ENCODE data around the gene MED20.
"Not testable (repeated sequence)": the region's sequence is repeated elsewhere in the genome, so short reads cannot be mapped to it uniquely, and the experiment has no call there.

MED20 gene, protein sequence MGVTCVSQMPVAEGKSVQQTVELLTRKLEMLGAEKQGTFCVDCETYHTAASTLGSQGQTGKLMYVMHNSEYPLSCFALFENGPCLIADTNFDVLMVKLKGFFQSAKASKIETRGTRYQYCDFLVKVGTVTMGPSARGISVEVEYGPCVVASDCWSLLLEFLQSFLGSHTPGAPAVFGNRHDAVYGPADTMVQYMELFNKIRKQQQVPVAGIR

DNA sequence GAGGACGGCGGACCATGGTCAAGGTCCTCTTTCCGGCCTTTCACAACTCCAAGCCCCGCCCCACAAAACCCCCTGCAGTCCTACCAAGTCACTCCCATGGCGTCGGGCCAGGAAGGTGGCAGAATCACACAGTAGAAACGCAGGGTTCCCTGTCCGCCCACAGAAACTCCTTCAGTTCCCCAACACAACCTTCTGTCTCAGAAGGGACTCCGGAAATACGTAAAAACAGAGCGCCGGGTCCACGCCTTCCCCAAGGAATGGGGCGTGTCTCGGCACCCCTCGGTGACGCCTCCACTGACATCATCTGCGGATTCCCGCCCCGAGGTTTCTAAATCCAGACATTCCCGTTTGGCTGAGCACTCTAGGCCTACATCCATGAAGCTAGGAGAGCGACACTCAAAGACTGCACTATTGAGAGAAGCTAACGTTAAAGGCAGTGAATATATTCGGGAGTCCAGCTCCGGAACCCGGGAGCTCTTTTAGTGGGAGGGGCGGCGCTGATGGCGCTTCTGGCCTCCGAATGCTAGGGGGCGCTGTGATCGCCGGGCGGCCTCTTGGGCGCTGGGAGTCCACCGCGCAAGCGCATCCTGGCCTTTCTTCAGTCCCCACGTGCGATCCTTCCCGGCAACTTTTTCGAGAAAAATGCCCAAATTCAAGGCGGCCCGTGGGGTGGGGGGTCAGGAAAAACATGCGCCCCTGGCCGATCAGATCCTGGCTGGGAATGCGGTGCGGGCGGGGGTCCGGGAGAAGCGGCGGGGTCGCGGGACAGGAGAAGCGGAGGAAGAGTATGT, at the start of gene MED20, which contains the start of gene BYSL:
Gene MED20, minus strand, starts transcription at position 219 of the 791 bp plus-strand sequence. Its CDS starts 121 bp downstream, at position 98.
Gene BYSL, plus strand, starts transcription at position 579 of the 791 bp plus-strand sequence. Its CDS starts 64 bp downstream, at position 643.
- DNase-seq = peak; percentile 89

DNA sequence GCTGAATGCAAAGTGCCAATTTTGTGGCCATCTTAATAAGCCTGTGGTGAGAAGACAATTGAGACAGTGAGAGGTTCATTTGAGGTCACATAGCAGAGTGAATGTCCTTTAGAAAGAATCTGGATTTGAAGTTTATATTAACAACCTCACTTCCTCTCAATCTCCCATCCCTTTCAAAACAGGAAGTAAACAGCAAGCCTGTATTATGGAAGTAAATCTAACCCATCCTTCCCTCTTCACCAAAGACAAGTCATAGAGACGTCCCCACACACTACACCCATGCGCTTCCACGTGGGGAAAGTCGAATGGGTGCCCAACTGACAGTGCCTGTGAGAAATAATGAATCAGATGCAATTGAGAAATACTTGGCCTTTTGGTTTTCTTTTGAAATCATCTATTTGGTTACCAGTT, 49.5 kb upstream of the MED20 start:
- DNase-seq = no peak

DNA sequence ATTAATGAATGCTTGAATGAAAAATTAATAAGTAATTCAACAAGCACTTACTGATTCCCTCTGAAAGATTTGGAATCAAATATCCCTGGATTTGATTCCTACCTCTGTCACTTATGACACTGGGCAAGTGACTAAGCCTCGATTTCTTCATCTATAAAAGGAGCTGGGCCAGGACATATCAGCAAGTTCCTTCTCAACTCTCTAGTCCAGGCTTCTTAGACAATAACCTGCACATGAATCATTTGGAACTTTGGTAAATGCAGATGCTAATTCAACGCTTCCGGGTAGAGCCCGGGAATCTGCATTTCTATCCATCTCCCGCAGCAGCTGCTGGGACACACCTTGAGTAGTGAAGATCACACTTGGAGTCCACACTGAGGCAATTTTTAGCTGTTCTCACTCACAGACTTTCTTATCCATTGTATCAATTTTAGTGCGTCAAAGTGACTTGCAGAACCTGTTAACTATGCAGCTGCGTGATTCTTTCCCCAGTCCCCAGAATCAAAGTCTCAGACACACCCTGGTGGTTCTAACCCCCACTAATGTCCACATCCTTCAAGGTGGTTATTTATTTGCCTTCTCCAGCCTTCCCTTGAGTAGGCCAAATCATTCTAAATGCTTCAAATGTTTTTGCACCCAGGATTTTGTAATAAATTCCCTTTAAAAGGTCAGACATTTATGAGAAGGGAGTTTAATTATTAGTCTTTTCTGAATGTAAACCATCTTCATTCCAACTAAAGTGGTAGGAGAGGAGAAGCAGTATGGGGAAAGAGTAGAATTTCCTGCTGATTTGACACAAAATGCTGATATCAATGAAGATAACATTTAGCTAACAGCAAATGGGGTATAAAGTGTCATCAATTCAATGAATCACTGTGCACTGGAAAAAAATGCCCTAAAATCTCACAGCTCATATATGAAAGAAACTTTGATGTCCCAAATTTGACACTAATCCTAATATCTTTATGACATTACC, 46.7 kb upstream of the MED20 start:
- DNase-seq = no peak

DNA sequence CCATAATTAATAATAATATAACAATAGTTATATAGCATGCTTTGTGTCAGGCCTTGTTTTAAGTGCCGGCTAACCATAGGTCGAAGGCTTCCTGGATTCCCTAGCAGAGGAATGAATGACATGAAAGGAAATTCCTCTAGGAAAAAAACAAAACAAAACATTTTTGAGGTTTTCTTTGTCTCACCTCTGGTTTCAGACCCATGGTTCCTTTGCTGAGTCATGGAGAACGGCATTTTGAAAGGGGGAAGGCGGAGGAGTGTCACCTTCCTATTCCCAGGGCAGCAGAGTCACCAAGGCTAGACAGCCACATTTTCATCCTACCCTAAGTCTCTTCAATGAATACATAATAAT, 46.0 kb upstream of the MED20 start:
- DNase-seq = no peak

DNA sequence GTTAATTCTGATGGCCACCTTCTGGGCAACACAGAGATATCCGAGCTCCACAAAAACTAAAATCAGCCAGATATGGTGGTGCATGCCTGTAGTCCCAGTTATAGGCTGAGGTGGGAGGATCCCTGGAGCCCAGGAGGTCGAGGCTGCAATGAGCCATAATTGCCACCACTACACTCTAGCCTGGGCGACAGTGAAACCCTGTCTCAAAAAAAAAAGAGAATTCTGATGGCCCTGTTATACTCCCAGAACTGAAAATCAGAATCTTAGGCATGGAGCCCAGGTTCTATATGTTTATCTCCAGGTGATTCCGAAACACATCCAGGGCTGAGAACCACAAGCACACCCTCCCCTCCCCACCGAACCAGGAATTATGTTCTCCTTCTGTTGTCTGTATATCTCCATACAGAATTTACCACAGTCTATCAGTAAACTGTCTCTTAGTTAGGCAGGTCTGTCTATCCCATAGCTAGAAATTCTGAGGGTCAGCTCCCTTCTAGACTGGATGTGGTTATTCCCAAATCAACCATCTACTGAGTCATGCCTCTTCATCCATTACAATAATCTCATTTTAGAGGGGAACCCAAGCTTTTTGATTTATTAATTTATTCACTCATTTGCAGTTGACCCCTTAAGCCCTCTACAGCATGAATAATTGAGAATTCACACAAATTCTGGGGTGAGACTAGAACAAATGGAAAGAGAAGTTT, 45.4 kb upstream of the MED20 start:
- no peak for DNase-seq

DNA sequence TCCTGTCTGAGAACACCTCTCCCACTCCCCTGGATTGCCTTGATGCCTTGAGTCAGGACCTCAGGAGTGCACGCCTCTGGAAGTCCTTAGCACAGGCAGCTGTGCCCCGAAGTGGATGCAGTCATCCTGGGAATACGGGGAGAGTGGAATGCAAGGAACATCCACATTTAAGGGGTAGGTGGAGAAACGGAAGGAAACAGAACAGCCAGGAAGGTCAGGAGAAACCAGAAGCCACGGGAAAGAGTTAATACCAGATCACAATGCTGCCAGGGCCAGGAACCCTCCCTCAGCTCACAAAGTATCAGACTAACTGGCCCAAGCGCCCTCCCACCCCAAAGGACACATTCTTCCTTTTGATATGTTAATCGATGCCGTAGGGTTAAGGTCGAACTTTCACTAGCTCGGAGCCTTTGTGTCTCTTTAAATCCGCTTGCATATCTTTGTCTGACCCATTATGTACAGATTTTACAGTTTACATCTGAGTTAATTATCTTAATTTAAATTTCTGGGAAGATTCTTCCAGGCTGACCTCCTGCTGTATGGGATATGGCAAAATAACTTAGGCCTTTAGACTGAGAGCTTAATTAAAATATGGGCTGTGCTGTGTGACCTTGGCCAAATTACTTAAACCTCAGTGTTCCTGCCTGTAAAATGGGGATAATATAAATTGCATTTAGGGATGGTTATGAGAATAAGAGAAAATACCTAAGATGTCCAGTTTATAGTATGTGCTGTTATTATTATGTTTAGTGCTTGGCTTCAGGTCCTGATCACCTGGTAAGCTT, 44.7 kb upstream of the MED20 start:
- DNase-seq = no peak

DNA sequence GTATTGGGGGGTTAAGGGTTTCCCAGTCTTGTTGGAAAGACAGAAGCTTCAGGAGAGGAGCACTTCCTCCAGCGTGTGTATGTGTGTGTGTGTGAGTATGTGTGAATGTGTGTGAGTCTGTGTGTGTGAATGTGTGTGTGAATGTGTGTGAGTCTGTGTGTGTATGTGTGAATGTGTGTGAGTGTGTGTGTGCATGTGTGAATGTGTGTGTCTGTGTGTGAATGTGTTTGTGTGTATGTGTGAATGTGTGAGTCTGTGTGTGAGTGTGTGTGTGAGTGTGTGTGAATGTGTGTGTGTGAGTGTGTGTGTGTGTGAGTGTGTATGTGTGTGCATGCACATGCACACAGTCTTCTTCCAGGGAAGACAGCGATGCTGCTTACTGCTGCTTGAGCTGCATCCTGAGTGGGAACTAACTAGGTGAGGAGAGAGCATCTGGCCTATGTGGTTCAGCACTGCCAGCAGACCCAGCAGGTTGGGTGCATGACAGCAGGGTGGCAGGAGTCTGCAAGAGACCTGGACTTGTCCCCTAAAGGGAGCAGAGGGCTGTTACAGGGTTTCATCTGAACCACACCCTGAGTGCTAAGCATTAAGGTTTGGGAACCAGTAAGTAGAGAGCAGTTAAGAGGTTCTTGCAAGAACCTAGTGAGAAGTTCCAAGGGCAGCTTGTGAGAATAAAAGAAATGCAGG, 43.4 kb upstream of the MED20 start:
- no peak for DNase-seq

DNA sequence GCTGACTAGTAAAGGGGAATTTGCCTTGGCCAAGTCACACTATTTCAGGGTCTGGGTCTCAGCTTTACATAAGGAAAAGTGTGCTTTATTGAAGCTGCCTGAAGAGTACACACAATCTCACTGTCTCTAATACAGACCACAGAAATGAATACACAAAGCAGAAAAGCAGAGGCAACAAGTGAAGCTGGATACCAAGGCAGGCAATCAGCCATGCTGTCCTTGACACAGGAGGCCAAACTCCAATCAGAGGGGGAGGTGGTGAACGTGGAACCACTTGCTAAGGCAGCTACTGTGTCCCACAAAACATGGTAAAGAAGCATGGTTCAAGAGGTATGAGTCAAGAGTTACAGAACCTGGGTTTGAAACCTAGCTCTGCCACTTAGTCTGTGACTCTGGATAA, 42.4 kb upstream of the MED20 start:
- DNase-seq = no peak

DNA sequence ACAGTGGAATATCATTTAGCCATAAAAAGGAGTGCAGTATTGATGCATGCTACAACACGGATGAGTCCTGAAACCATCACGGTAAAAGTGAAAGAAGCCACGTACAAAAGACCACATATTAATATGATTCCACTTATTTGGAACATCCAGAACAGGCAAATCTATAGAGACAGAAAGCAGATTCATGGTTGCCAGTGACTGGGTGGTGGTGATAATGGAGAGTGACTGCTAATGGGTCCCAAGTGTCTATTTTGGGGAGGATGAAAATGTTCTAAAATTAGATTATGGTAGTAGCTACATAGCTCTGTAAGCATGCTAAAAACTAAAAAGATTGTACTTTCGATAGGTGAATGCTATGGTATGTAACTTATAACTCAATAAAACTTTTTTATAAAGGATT, 39.1 kb upstream of the MED20 start:
- DNase-seq = no peak

DNA sequence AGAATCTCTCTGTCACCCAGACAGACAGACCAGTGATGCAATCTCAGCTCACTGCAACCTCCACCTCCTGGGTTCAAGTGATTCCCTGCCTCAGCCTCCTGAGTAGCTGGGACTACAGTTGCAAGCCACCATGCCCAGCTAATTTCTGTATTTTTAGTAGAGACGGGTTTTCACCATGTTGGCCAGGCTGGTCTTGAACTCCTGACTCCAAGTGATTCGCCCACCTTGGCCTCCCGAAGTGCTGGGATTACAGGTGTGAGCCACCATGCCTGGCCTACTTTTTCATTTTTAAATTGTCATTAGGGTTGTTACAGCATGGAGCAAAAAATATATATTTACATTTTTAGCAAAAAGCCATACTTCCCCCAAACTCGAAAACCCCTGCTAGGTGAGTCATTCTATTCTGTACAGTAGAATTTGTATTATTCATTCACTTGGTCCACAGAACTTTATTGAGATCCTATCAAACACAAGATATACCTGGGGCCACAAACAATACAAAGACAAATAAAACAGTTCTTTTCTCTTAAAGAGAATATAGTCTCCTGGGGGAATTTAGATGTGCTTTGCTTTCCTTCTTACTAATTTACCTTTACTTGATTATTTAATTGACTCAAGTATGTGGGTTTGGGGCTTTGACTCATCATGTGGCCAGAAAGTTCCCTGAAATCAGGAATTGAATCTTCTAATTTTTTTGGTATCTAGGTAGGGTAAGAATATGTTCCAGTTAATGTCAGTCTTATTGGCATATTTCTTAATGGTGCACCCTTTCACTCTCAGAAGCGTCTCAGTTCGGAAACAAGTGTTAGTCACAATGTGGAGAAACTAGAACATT, 37.3 kb upstream of the MED20 start:
- DNase-seq = no peak

DNA sequence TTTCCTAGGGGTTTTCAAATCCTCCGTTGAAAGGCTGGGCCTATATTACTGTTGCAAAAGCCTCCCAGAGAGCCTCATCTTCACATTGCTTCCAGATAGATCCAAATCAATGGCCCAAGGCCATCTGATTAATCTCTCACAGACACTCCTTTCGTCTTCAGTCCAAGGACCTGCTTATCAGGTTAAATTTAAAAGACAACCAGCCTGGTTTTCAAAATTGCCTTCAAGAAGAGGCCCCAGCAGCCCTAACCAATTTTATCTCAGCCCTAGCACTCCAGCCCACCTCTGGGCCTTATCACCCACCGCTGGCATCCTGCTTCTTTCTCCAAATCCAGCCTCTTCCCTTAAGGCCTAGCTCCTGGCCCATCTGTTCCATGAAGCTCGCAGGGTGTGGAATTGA, 36.2 kb upstream of the MED20 start:
- no peak for DNase-seq

DNA sequence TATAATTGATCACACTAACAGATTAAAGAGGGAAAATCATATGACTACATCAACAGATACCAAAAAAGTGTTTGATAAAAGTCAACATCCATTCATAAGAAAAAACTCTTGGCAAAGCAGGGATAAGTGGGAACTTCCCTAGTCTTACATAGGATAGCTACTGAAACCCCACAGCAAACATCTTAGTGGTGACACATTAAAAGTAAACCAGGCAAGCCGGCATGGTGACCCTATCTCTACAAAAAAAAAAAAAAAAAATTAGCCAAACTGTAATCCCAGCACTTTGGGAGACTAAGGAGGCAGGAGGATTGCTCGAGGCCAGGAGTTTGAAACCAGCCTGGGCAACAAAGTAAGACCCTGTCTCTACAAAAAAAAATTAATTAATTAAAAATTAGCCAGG, 34.5 kb upstream of the MED20 start:
- no peak for DNase-seq

DNA sequence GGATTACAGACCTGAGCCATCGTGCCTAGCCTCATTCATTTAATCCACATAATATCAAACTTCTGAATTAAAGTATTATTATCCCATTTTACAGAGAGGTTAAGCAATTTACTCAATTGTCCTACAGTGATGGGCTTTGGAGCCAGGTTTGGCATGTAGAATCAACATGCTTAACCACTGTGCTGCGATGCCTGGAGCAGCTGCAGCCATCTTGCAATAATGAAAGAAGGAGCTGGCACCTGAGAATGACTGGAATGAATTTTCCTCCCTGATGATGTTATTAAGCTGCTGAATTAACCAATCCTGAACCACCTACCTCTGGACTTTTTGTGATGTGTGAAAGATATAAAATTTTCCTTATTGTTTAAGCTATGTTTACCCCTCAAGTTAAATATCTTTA, 33.7 kb upstream of the MED20 start:
- DNase-seq = no peak

DNA sequence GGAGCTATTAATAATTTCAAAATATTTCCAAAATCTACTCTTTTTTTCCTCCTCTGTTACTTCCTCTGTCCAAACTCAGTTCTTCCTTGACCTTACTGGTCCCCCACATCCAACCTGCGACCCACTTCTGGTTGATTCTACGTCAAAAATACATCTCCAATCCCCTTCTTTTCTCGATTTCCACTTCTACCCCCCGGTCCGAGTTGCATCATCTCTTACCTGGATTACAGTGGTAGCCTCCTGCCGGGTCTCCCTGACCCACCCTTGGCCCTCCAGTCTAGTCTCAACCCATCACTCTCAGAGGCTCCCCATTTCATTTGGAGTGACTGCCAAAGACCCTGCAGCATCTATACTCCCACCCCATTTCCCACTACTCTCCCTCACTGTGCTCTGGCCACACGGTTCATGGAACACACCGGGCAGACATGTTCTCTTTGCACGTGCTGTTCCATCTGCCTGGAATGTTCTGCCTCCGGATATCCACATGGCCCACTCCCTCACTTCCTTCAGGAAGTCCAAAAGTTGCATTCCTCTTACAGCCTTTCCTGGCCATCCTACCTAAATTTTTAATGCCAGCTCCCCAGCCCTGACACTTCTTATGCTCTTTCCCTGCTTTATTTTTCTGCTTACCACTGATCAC, 26.8 kb upstream of the MED20 start:
- DNase-seq = no peak

DNA sequence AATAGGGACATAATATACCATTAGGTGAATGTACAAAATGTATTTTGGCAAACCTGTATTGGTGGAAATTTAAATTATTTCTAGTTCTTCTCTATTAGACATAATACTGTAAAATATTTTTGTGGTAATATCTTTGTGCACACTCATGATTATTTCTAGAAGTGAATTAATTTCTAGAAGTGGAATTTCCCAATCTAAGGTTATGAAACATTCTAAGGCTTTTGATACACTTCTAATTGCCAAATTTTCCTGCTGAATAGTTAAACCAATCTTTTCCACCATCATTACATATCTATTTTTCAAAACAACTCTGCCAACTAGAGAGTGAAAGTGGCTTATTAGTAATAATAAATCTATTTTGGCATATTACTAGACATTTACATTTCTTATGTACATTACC, 22.5 kb upstream of the MED20 start:
- DNase-seq = no peak

DNA sequence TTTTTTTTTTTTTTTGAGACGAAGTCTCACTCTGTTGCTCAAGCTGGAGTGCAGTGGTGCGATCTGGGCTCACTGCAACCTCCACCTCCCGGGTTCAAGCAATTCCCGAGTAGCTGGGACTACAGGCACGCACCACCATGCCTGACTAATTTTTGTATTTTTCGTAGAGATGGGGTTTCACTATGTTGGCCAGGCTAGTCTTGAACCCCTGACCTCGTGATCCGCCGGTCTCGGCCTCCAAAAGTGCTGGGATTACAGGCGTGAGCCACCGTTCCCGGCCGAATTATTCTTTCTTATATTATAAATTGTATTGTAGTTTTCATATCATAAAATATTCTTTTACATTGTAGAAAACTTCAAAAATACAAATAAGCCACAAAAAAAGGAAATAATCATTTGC, 21.9 kb upstream of the MED20 start:
- DNase-seq = not testable (repeated sequence)

DNA sequence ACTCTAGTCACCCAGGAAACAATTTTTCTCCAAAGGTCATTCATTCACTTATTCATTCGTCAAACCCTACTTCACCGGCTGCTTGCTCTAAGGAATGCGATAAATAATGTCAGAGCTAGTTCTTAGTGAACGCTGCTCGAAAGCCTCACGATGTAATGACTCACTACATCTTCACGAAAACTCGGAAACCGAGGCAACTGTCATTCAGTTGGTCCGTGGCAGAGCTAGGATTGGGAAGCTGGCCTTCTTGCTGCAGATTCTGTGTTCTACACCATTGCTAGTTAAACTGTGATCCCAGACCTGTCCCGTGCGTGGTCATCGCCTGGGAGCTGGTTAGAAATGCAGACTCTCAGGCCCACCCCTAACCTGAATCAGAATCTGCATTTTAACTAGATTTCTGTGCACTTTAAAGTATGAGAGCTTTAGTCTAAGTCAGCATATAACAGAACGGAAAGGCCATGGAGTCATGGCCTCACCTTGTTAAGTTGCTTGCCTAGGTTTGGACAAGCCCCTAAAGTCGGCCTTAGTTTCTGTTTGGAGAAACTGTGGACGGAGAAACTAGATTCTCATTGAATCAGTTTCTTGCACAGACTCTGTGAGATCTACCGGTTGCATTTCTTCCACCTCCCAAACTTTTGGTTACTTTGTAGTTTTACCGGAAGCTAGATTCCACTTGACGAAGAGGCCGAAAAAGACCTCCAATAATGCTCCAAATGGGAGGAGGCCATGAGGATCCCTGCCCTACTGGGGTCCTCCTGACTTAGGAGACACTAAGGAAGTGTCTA, 21.3 kb upstream of the MED20 start:
- no peak for DNase-seq

DNA sequence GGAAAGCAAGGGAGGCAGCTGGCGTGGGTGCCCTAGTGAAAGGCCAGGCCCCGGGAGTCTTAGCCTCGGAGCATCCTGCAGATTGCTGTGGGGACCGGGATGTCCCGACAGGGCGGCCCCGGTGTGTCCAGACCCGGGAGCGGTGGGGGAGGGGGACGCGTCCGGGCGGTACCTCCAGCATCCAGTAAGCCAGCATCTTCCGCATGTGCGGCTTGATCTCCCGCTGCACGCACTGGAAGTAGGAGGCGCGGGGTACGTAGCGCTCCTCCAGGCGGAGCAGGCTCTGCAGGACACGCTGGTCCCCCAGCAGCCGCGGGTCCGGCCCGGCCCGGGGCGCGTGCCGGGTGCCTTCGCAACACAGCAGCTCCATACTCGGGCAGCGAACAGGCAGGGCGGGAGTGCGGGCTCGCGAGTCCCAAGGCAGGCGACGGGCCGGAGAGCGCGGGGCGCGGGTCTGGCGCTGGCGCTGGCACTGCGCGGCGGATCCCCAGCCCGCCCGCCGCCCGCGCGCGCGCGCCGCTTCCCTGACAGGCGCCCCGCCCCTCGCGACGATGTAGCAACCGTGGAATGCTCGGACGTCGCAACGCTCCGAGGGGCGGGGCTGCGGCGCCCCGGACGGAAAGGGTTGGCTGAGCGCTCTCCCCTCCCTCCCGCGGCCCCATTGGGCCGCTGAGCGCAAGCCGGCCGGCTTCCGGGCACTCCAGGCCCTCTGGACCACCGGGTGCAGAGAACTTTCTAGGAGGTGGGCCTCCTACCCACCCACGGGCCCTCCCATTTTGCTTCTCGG, 20.5 kb upstream of the MED20 start, which contains the start of gene CCND3:
Gene CCND3, minus strand, starts transcription at position 529 of the 787 bp plus-strand sequence. Its CDS starts 159 bp downstream, at position 370.
- peak; percentile 79 for DNase-seq

Measured in NCI-H1436 (cell line).